ENCODE measurements around the gene MAMDC4.
"Not testable (repeated sequence)": the region's sequence is repeated elsewhere in the genome, so short reads cannot be mapped to it uniquely, and the experiment has no call there.

MAMDC4 gene

DNA sequence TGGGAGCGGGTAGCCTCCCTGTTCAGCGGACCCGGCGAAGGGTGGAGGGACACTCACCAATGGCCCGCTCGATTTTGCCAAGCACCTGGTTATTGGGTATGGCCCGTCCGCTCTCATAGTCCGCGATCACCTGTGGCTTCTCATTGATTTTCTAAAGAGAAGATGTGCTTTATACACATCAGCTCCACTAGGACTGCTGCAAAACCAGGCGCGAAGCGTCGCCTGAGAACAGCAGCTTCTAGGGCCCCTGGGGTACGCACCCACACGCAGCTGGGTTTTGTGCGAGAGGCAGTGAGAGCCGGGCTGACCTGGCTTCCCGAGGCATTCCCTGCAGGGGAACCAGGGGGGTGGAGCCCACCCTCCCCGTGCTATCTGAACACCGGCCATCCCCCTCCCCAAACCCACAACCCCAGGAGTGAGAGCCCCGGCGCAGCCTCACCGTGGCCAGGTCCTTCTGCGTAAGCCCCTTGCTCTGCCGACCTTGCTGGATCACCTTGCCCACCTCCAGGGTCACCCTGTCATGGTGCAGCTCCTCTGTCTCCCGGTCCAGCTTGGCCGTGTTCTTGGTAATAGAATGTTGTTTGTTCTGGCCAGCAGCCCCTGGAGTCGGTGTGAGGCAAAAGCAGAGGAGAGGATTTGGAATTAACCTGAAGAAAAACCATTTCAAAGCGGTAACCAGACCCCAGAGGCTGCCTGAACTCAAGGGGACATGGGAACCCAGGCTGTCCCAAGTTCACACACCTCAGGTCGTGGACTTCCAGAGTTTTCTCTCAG lies 10.9 kb downstream of the MAMDC4 start:
- DNase-seq = no peak

DNA sequence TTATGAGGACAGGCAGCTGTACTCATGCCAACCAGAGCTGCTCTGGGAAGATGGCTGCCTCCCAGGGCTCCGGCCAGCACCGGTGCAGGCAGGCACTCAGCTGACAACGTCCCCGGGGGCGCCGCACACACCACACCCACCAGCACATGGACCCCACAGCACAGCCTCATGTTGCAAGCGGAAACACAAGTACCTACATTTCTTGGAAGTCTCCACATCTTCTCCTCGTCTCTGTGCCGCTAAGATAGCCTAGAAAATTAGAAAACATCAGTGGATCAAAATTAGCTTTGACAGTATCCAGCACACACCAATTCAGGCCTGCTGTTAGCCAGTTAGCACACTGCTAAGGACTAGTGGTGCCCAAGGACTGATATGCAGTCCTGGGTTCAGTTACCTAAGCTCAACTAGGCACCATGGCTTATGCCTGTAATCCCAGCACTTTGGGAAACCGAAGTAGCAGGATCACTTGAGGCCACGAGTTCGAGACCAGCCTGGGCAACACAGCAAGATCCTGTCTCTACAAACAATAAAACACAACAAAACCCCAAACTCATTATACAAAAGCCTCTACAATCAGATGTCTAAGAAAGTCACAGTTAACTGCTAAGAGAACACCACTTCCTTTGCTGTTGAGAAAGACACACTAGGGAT lies 11.6 kb downstream of the MAMDC4 start:
- no peak for DNase-seq

DNA sequence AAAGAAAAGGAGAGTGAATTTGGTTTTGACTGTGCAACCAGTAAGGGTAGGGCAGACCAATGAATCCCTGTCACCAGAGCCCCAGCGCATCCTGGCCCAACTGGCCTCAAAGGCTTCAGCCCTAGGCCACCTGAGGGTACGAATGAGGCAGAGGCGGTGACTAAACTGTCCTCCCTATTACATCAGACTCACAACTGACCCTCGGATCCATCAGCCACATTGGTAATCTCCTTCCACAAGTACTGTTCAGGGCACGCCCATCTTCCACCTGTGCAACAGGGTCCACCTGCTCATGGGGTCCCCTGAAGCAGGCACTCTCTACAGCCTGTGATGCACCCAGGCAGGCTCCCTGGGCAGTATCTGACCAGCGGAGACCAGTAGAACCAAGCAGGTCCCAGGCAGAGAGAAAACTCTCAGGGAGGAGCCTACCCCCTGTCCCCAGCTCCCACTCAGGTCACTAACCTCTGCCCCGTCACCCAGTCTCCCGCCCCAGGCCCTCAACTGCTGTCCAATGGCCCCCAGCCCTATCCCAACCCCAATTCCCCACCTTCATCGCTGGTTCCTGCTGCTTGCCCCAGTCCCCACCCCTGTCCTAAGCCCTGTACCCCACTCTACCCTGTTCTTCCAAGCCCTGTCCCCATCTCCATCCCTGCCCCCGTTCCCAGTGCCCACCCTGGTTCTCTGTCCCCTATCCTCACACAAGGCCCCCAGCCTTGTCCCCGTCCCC lies 13.1 kb downstream of the MAMDC4 start:
- no peak for DNase-seq

DNA sequence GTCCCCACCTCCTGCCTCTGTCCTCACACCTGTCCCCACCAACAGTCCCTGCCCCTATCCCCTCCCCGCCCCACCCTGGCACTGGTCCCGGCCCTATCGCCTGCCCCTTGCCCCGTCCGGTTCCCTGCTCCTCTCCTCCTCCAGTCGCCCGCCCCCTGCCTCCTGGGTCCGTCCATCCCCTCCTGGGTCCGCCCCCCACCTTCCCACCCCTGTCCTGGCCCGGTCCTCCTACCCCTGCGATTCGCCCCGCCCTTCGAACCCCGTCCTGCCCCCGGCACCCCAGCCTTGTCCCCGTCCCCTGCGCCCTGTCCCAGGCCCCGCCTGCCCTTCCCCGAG lies 13.6 kb downstream of the MAMDC4 start:
- no peak for DNase-seq

DNA sequence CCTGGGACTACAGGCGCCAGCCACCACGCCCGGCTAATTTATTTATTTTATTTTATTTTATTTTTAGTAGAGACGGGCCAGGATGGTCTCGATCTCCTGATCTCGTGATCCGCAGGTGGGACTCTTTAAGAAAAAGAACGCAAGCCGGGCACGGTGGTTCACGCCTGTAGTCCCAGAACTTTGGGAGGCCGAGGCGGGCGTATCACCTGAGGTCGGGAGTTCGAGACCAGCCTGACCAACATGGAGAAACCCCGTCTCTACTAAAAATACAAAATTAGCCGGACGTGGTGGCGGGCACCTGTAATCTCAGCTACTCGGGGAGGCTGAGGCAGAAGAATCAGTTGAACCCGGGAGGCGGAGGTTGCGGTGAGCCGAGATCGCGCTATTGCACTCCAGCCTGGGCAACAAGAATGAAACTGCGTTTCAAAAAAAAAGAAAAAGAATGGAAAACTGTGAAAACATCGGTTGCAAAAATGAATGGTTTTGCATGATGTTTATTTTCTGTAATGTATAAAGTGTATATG lies 14.8 kb downstream of the MAMDC4 start:
- DNase-seq = not testable (repeated sequence)

DNA sequence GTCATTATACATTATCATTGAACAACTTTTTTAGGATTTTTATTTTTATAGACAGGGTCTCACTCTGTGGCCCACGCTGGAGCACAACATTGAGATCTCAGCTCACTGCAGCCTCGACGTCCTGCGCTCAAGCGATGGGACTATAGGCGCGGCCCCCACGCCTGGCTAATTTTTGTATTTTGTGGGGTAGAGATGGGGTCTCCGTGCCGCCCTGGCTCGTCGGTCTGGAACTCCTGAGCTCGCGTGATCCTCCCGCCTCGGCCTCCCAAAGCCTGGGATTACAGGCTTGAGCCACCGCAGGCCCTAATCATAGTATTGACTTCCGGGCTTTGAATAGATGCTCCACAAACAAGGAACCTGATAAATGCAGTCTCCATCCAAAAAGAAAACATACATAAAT lies 15.3 kb downstream of the MAMDC4 start:
- DNase-seq = no peak

DNA sequence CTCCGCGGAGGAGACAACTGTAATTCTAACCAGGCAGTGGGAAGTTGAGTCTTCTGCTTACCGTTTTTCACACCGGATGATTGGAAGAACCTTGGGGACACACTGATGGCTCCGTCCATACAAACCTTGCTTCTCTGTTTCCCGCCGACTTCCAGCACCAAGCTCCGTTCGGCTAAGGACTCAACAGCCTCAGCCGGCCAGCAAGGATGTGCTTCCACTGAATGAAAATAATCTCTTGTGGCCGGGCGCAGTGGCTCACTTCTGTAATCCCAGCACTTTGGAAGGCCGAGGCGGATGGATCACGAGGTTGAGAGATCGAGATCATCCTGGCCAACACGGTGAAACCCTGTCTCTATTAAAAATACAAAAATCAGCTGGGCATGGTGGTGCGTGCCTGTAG lies 15.8 kb downstream of the MAMDC4 start:
- DNase-seq = no peak

DNA sequence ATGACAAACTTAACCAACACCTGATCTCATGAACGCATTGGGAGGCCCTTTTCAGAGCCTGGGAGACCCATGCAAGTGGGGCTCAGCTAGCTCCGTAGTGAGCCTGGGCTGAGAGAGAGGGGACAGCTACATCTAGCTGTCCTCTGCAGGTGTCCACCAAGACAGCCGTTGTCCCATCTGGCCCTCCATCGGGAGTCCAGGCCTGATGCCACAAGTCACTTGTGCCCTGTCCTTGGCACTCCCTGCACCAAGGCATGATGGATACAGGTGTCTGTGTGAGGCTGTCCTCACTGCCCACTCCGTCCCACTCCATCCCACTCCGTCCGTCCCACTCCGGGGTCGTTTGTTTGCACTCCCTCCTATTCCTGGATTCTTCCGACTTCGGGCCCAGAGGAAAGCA lies 16.5 kb downstream of the MAMDC4 start:
- DNase-seq = no peak

DNA sequence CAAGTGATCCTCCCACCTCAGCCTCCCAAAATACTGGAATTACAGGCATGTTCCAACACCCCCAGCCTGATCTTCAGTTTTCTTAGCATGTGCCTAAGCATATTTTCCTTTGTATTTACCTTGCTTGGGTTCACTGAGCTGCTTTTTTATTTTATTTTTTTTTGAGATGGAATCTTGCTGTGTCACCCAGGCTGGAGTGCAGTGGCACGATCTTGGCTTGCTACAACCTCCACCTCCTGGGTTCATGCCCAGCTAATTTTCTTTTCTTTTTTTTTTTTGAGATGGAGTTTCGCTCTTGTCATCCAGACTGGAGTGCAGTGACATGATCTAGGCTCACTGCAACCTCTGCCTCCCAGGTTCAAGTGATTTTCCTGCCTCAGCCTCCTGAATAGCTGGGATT lies 17.5 kb downstream of the MAMDC4 start:
- not testable (repeated sequence) for DNase-seq

DNA sequence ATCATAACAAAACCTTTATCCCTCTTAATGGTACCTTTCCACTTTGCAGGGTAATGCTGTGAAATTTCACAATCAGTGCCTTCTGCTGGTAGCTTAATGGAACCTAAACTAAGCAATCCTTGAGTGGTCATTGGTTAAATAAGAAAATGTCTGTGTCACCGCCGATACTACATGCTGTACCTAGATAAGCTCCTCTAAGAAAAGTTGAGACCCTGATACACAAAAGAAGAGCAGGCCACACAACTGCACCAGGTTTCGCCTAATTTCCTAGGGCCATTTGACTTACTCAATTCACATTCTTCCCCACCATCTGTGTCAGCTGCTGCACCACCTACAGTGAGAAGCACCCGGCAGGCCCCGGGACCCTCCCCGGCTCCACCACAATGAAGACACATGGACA lies 23.0 kb downstream of the MAMDC4 start:
- no peak for DNase-seq

DNA sequence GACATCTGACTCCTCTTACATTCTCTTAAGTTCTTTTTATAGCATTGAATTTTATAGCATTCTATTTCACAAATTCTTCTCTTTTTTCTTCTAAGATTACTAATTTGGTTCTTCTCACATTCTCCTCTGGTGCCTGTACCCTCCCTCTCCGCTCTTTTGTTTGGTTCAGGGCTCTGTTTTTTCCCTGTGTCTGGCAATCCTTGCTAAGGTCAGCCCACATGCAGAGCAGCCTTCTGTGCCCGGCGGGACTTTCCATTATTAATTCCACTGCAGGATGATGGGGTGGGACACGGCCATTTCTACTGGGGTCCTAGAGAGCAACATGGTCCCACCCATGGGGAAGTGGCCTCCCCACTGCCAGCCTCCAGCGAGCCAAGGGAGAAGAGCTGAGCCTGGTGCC lies 24.3 kb downstream of the MAMDC4 start:
- no peak for DNase-seq

DNA sequence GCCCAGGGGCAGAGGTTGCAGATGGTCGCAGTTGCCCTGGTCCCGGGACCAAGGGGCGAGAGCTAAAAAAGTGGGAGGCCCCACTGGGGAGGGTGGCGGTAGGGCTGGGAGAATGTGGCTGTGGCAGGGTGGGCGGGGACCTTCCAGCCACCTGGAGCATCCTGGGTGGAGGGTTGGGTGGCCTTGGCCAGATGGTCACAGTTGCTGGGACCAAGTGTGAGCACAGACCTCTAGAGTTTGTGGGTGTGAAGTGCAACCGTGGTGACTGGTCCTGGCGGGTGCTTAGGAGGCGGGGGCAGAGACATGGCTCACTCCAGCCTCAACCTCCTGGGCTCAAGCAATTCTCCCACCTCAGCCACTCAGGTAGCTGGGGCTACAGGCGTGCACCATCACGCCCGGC lies 28.5 kb downstream of the MAMDC4 start:
- no peak for DNase-seq

DNA sequence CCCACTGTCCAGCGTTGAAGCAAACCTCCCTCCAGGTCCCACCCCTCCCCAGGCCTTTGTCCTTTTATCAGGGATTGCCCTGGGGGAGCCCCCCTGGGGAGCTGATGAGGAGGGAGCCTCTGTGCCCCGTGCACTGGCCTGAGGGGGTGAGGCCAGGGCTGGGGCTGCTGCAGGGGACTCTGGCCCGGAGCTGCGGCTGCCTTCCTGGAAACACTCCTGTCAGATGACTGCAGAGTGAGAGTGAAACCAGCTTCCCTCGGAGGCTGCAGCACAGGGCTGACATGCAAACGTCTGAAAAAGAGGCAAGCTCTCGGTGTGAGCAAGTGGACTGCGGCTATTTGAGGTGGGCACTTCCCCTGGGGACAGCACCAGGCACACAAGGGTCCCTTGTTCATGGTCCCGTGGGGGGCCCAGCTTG lies 29.6 kb downstream of the MAMDC4 start:
- DNase-seq = peak; percentile 81

DNA sequence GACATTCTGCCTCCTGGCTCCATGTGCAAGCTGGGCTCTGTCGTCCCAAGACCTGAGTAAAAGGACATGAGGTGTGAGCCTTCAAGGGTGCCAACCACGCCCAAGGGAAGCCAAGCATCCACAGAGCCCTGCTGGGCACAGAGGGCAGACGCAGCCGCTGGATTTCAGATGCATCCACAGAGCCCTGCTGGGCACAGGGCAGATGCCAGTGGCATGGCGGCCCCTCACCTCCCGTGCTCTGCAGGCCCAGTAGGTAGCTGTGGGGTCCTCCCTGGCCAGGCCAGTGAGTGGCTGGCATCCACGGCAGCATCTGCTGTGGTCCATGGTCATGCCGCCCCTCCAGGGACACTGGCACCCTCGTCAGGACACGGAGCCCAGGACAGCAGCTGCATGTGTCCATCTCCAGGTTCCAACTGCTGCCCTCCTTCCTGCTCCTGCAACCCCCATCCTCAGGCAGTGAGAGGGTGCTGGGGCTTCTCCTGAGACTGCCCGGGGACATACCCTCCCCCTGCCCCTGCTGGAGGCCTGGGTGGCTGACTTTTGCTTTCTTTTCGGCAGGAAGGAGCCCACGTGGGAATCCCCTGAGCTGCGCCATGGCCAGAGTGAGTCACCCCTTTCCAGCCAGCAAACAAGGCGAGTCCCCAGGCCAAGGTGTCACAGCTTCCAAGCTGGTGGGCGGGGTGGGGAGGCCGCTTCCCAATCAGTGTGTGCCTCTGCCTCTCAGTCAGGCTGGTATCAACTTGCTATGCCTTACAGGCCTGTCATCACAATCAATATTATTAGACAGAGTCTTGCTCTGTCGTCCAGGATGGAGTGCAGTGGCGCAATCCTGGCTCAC lies 30.2 kb downstream of the MAMDC4 start:
- peak; percentile 97 for DNase-seq

DNA sequence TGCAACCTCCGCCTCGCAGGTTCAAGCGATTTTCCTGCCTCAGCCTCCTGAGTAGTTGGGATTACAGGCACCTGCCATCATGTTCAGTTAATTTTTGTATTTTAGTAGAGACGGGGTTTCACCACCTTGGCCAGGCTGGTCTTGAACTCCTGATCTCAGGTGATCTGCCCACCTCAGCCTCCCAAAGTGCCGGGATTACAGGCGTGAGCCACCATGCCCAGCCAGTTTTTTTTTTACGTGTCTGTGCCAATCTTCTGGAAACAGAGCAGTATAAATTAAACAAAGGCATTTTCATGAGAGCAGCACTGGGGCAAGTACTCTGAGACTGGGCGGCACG lies 30.8 kb downstream of the MAMDC4 start:
- not testable (repeated sequence) for DNase-seq

DNA sequence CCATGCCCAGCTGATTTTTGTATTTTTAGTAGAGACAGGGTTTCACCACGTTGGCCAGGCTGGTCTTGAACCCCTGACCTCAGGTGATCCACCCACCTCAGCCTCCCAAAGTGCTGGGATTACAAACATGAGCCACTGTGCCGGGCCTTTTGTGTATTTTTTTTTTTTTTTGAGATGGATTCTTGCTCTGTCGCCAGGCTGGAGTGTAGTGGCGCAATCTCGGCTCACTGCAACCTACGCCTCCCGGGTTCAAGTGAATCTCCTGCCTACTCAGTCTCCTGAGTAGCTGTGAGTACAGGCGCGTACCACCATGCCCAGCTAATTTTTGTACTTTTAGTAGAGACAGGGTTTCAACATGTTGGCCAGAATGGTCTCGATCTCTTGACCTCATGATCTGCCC lies 31.5 kb downstream of the MAMDC4 start:
- not testable (repeated sequence) for DNase-seq

DNA sequence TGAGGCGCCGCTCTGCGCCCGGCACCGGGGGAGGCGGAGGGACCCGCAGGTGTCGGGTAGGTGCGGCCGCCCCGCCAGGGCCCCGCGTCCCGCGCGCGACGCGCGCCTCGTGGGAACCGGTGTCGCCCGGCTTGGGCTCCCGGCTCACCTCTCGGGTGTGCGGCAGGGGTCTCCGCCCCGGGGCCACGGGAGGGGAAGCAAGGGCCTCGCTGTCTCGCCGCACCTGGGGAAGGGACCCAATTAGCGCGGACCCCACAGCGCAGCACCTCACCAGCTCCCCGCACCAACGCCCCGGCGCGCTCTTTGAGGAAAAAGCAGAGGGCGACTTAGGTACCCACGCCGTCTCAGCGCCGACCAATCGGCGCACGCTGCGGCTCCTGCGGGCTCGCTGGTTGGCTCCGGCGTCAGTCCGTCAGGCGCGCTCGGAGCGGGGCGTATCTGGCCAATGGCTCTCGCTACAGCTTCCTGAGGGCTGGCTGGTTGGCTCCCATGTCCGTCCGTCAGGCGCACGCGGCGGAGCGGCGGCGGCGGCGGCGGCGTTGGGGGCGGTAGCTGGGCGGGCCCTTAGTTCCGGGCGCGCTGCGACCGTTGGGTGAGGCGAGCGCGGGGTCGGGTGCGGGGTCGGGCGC lies 33.9 kb downstream of the MAMDC4 start, which contains the start of gene TRAF2:
TSS of gene TRAF2 (plus strand) at position 567 of the 629 bp plus-strand sequence. CDS start 12,225 bp downstream, outside the sequence.
- DNase-seq = peak; percentile 98

DNA sequence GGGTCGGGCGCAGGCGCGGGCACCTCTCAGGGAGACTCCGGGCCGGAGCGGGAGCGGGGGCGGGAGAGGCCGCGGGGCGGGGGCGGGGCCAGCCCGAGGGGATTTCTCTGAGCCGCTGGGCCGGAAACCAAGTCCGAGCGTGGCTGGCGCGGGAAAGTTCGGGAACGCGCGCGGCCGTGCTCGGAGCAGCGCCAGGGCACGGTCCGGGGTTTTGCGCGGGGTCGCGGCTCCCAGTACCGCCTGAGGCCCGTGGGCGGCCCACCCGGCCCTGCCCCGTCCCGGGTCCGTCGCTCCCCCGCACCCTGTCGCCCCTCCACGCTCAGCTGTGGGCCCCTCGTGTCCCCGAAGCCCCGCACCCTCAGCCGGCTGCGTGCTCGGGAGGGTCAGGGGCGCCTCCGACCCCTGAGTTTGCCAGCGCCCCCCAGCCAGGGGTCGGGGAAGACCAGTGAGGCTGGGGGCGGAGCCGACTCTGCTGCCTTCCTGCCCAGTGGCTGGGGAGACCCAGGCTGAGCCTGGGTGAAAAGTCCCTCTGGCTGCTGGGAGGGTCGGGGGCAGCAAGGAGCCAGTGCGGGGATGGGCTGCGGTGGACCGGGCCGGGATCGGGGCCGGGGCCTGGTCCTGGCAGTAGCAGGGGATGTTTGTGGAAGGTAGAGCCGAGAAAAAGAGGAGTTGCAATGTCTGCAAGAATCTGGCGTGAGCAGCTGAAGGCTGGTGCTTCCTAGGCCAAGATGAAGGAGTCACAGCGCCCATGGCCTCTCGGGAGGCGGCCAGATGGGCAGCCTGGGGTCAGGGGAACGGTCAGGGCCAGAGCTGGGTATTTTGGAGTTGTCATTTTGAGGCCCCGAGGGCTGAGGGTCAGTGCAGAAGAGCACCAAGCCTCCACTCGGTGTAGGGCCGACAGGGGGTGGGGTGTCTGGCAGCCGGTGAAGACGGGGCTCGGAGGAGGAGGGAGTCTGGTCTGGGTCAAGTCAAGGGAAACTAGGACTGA lies 34.8 kb downstream of the MAMDC4 start:
- DNase-seq = peak; percentile 54

DNA sequence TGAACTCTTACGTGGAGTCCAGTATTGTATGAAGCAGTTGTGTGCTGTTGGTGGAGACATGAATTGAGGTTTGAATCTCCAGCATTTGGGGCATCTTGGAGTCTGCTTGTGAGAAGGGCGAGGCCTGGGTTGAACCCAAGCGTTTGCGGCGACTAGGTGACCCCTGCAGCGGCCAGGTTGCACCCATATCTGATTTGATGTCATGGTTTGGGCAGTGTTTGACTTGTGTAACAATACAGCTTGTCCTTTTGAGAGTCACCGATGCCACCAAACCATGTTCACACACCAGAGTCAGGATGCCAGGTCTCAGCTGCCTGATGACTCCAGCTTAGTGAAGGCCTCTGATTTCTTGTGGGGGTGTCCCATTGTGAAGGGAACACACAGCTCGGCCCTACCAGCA lies 36.3 kb downstream of the MAMDC4 start:
- no peak for DNase-seq

DNA sequence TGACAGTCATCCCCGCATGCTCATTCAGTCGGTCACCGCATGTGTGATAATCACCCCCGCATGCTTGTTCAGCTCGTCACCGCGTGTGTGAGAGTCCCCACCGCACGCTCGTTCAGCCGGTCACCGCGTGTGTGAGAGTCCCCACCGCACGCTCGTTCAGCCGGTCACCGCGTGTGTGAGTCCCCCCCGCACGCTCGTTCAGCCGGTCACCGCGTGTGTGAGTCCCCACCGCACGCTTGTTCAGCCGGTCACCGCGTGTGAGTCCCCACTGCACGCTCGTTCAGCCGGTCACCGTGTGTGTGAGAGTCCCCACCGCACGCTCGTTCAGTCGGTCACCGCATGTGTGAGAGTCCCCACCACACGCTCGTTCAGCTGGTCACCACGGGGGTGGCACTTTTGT lies 37.7 kb downstream of the MAMDC4 start:
- DNase-seq = no peak

DNA sequence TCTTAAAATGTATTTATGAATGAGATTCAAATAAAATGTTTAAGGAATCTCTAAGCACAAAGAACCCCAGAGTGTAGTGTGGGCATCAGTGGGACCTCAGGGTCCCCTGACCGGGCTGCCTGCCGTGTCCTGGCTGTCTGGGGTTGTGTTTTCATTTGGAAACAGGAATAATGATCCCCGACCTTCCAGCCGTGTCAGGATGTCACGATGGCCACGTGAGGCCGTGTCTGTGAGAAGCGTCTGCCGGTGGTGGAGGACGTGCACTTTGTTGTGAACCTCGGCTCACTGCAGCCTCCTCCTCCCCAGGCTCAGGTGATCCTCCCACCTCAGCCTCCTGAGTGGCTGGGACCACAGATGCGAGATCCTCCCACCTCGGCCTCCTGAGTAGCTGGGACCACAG lies 38.5 kb downstream of the MAMDC4 start:
- no peak for DNase-seq
